ENCODE results near the gene FAU. TPM values are rescaled to one million over a fixed set of nuclear protein-coding genes. Genes with fewer than 3 reads are reported as not detected.
A peak's percentile ranks its signal among the peaks of the same experiment; 100 is the strongest.

FAU gene
- total and polyA plus RNA-seq, 2 of the 13 experiments (the other 11 are each of a cell fraction or from before 2014, with no cell fraction given) = 374 to 869 TPM

DNA sequence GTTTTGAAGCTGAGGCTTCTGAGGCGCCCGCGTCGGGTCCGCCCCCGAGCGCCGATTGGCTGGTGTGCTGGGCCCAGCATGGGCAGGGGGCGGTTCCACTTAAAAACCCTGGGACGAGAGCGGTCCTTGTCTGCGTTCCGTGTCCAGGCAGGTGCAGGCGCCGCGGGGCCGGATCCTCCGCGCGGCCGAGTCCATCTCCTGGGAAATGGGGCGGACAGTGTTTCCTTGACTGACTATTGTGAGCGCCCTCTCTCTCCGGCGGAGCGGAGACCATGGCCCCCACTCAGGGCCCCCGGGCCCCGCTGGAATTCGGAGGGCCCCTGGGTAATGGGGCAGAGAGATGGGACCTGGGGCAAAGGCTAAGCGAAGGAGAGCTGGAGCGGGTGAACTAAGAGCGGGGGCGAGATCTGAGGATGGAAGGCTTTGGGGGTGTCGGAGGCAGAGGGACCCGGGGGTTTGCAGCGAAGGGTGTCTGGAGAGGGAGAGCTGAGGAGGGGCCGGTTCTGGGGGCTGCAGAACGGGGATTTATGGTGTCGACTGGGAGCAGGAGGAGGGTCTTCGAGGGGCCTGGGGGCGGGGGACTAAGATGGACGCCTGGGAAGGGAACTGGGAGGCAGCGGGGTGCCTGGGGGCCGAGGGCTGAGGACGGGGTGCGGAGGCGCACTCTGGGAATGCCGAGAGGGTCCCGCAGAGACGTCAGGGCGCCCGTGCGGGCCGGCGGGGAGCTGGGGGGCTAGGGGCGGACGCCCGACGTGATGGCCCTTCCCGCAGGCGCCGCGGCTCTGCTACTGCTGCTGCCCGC lies 10.0 kb downstream of the FAU start, which contains the start of gene TM7SF2 (continued):
- TF ChIP-seq, protein P1, sequence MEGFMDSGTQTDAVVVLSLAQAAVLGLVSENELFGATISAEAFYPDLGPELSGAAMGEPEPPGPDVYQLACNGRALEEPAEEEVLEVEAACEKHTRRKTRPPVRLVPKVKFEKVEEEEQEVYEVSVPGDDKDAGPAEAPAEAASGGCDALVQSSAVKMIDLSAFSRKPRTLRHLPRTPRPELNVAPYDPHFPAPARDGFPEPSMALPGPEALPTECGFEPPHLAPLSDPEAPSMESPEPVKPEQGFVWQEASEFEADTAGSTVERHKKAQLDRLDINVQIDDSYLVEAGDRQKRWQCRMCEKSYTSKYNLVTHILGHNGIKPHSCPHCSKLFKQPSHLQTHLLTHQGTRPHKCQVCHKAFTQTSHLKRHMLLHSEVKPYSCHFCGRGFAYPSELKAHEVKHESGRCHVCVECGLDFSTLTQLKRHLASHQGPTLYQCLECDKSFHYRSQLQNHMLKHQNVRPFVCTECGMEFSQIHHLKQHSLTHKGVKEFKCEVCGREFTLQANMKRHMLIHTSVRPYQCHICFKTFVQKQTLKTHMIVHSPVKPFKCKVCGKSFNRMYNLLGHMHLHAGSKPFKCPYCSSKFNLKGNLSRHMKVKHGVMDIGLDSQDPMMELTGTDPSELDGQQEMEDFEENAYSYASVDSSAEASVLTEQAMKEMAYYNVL (CRISPR knock-in tag; IDR thresholded peaks at IDR 0.05; ENCODE audit: borderline replicate concordance) = 0 out of 2 replicates have a peak, but pooled peaks have one; percentile 33
- peak; percentile 99 for TF ChIP-seq DR1 (CRISPR knock-in tag; IDR thresholded peaks at IDR 0.05)
- 0 out of 2 replicates have a peak, but pooled peaks have one; percentile 59 for TF ChIP-seq ZNF564 (CRISPR knock-in tag; IDR thresholded peaks at IDR 0.05)
- no peak for TF ChIP-seq SP1 (IDR thresholded peaks at IDR 0.05)
- TF ChIP-seq SP1 (CRISPR knock-in tag; IDR thresholded peaks at IDR 0.05) = peak; percentile 87
- peak; percentile 79; the same call in 1 of the 2 replicates for TF ChIP-seq ZFP82 (CRISPR knock-in tag; IDR thresholded peaks at IDR 0.05; ENCODE audit: borderline replicate concordance)
- TF ChIP-seq, protein P2, sequence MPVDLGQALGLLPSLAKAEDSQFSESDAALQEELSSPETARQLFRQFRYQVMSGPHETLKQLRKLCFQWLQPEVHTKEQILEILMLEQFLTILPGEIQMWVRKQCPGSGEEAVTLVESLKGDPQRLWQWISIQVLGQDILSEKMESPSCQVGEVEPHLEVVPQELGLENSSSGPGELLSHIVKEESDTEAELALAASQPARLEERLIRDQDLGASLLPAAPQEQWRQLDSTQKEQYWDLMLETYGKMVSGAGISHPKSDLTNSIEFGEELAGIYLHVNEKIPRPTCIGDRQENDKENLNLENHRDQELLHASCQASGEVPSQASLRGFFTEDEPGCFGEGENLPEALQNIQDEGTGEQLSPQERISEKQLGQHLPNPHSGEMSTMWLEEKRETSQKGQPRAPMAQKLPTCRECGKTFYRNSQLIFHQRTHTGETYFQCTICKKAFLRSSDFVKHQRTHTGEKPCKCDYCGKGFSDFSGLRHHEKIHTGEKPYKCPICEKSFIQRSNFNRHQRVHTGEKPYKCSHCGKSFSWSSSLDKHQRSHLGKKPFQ (CRISPR knock-in tag; IDR thresholded peaks at IDR 0.05; ENCODE audit: insufficient replicate concordance) = peak; percentile 69
- TF ChIP-seq, protein P3, sequence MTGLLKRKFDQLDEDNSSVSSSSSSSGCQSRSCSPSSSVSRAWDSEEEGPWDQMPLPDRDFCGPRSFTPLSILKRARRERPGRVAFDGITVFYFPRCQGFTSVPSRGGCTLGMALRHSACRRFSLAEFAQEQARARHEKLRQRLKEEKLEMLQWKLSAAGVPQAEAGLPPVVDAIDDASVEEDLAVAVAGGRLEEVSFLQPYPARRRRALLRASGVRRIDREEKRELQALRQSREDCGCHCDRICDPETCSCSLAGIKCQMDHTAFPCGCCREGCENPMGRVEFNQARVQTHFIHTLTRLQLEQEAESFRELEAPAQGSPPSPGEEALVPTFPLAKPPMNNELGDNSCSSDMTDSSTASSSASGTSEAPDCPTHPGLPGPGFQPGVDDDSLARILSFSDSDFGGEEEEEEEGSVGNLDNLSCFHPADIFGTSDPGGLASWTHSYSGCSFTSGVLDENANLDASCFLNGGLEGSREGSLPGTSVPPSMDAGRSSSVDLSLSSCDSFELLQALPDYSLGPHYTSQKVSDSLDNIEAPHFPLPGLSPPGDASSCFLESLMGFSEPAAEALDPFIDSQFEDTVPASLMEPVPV (CRISPR knock-in tag; IDR thresholded peaks at IDR 0.05) = peak; percentile 75
- TF ChIP-seq MEF2D (CRISPR knock-in tag; IDR thresholded peaks at IDR 0.05) = peak; percentile 58; the same call in 1 of the 2 replicates
- TF ChIP-seq ZNF772 (CRISPR knock-in tag; IDR thresholded peaks at IDR 0.05) = peak; percentile 47; the same call in 1 of the 2 replicates
- TF ChIP-seq, protein P4, sequence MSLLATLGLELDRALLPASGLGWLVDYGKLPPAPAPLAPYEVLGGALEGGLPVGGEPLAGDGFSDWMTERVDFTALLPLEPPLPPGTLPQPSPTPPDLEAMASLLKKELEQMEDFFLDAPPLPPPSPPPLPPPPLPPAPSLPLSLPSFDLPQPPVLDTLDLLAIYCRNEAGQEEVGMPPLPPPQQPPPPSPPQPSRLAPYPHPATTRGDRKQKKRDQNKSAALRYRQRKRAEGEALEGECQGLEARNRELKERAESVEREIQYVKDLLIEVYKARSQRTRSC (CRISPR knock-in tag; IDR thresholded peaks at IDR 0.05; ENCODE audit: low read depth) = peak; percentile 62; the same call in 1 of the 2 replicates
- TF ChIP-seq BHLHE40 (IDR thresholded peaks at IDR 0.05; ENCODE audit: low read length) = 0 out of 2 replicates have a peak, but pooled peaks have one; percentile 6
- peak; percentile 38 for TF ChIP-seq ZEB1 (IDR thresholded peaks at IDR 0.05; ENCODE audit: insufficient replicate concordance, low read depth)
- no peak for TF ChIP-seq MZF1 (CRISPR knock-in tag; IDR thresholded peaks at IDR 0.05; ENCODE audit: borderline replicate concordance)
- TF ChIP-seq PHF20 (CRISPR knock-in tag; IDR thresholded peaks at IDR 0.05) = 0 out of 2 replicates have a peak, but pooled peaks have one; percentile 11
- peak; percentile 92 for TF ChIP-seq NFYB (CRISPR knock-in tag; IDR thresholded peaks at IDR 0.05)
- TF ChIP-seq MAZ (IDR thresholded peaks at IDR 0.05; ENCODE audit: borderline replicate concordance, low read depth, low read length) = no peak; the same call in 1 of the 2 replicates
- peak; percentile 67 for TF ChIP-seq MAZ (CRISPR knock-in tag; IDR thresholded peaks at IDR 0.05; ENCODE audit: low read depth)
- TF ChIP-seq, protein P5, sequence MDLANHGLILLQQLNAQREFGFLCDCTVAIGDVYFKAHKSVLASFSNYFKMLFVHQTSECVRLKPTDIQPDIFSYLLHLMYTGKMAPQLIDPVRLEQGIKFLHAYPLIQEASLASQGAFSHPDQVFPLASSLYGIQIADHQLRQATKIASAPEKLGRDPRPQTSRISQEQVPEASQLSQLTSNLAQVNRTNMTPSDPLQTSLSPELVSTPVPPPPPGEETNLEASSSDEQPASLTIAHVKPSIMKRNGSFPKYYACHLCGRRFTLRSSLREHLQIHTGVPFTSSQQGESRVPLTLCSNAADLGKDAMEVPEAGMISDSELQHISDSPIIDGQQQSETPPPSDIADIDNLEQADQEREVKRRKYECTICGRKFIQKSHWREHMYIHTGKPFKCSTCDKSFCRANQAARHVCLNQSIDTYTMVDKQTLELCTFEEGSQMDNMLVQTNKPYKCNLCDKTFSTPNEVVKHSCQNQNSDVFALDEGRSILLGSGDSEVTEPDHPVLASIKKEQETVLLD (CRISPR knock-in tag; IDR thresholded peaks at IDR 0.05; ENCODE audit: low read depth) = no peak
- TF ChIP-seq KDM5B (CRISPR knock-in tag; IDR thresholded peaks at IDR 0.05; ENCODE audit: borderline replicate concordance) = peak; percentile 49
- no peak for TF ChIP-seq BRD4 (CRISPR knock-in tag; IDR thresholded peaks at IDR 0.05)
- TF ChIP-seq HNRNPLL (IDR thresholded peaks at IDR 0.05; ENCODE audit: low read depth, low read length, poor library complexity, severe bottlenecking) = peak; percentile 54

Measured in HepG2 (cell line).